ENCODE data around the gene TMSB15B. TPM values are rescaled to one million over a fixed set of nuclear protein-coding genes. Genes with fewer than 3 reads are reported as not detected.
"Not testable (repeated sequence)": the region's sequence is repeated elsewhere in the genome, so short reads cannot be mapped to it uniquely, and the experiment has no call there.

The TMSB15B gene
- total RNA-seq, 4 donors from 2014 or later: 0.82 to 2.9 TPM; not detected in 2

DNA sequence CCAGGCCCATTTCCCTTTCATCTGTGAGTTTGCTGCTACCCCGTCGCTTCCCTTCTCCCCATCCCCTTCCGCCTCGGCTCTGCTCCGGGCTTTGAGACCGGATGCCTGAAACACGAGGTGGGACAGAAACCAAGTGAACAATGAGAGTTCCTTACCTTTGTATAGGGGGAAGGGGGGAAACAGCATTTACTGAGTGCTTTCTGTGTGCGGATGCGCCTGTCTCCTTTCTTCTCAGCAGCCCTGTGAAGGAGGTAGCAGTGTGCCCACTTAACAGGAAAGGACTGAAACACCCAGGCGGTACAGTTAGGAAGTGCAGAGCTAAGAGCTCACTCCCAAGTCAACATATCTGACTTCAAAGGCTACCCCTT lies 43.2 kb upstream of the TMSB15B start:
- intact Hi-C loops (cut with DNase I; ENCODE audit: low total_unique reads): no loop called here
- Histone ChIP-seq H3K27me3 (no peaks in the 10 kb centered on the region), H3K27ac (peak overlapping the region; percentile 77 to 87 (median 84)), H3K36me3 (no peaks in the 10 kb centered on the region), H3K4me1 (peaks cover 0 to 3% (median 0%) of the 10 kb centered on the region in 4 donors), H3K9me3 (no peaks in the 10 kb centered on the region), H3K4me3 (peak overlapping the region; percentile 31 to 64 (median 52))
- WGBS, 2 donors (ENCODE audit: low coverage in 1 of 2): 36% methylated on average over 10 of the region's 10 CpGs; no CpG with 5 or more reads in 1 of the 2 donors
- in situ Hi-C loops (cut with MboI; ENCODE audit: low pct_ligation_motif_present in 1 of 4, low pct_unique_long_range_greater_than_20kb in 1 of 4, low sequenced_read_pairs in 3 of 4): no loop called here
- DNase-seq: peak; percentile 17
- TF ChIP-seq, protein P1, sequence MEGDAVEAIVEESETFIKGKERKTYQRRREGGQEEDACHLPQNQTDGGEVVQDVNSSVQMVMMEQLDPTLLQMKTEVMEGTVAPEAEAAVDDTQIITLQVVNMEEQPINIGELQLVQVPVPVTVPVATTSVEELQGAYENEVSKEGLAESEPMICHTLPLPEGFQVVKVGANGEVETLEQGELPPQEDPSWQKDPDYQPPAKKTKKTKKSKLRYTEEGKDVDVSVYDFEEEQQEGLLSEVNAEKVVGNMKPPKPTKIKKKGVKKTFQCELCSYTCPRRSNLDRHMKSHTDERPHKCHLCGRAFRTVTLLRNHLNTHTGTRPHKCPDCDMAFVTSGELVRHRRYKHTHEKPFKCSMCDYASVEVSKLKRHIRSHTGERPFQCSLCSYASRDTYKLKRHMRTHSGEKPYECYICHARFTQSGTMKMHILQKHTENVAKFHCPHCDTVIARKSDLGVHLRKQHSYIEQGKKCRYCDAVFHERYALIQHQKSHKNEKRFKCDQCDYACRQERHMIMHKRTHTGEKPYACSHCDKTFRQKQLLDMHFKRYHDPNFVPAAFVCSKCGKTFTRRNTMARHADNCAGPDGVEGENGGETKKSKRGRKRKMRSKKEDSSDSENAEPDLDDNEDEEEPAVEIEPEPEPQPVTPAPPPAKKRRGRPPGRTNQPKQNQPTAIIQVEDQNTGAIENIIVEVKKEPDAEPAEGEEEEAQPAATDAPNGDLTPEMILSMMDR (IDR thresholded peaks at IDR 0.05): peak; percentile 25 to 54 (median 34)
- no peak for TF ChIP-seq POLR2A (IDR thresholded peaks at IDR 0.05)

DNA sequence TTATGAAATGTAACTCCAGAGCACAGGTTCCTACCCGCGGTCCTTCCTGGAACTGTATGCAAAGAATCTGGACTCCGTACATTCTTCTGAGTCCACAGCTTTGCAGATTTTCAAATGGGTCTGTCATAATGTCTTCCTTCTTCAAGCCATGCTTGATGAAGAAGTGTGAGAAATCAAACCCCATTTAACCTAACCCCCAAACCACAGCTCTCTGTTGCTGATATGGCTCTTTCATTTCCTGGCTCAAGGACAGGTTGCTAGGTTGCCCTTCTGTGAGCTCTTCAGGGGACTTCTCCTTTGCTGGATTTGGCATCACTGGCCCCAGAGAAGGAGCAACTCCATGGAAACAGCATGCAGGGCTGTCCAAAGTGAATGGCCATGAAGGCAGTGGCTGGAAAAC lies 41.9 kb upstream of the TMSB15B start:
- DNase-seq; H3K9me3 ChIP-seq; H3K27me3 ChIP-seq; H3K36me3 ChIP-seq; intact Hi-C loops (cut with DNase I; ENCODE audit: low total_unique reads); H3K4me3 ChIP-seq; H3K4me1 ChIP-seq; H3K27ac ChIP-seq: not testable (repeated sequence)
- in situ Hi-C loops (cut with MboI; ENCODE audit: low pct_ligation_motif_present in 1 of 4, low pct_unique_long_range_greater_than_20kb in 1 of 4, low sequenced_read_pairs in 3 of 4): loop anchor here in 1 of 4 donors (5.0 kb wide), 1 partner anchor 92 kb away; the partner anchor contains the start of gene H2BW1
- 80% methylated on average over 3 of the region's 3 CpGs; no CpG with 5 or more reads in 1 of the 2 donors for WGBS, 2 donors (ENCODE audit: low coverage in 1 of 2)

DNA sequence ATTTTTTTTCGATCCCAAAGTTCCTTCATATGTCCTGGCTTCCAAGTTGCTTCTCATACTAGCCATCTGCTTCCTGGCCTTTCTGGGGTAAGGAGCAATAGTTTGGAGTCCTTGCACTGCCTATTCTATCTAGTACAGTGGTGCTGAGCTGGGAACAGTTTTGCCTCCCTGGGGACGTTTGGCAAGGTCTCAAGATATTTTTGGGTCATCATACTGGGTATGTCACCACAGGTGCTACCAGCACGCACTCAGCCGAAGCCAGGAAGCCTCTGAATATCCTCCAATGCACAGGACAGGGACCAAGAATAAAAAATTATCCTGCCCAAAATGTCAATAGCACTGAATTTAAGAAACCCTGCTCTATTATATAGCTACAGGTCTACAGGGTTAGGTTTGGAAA lies 35.4 kb upstream of the TMSB15B start:
- Histone ChIP-seq H3K9me3 (no peaks in the 10 kb centered on the region), H3K27ac (no peak overlapping the region), H3K4me3 (no peak overlapping the region), H3K4me1 (no peaks in the 10 kb centered on the region), H3K36me3 (no peaks in the 10 kb centered on the region), H3K27me3 (no peaks in the 10 kb centered on the region)
- DNase-seq: no peak
- intact Hi-C loops (cut with DNase I; ENCODE audit: low total_unique reads): no loop called here
- WGBS, 2 donors (ENCODE audit: low coverage in 1 of 2): 68% methylated on average over 4 of the region's 4 CpGs; no CpG with 5 or more reads in 1 of the 2 donors
- TF ChIP-seq, protein P1 (IDR thresholded peaks at IDR 0.05): no peak
- TF ChIP-seq POLR2A (IDR thresholded peaks at IDR 0.05): no peak
- TF ChIP-seq POLR2AphosphoS5 (IDR thresholded peaks at IDR 0.05): no peak
- no peak for TF ChIP-seq EP300 (IDR thresholded peaks at IDR 0.05; ENCODE audit: low read depth)
- in situ Hi-C loops (cut with MboI; ENCODE audit: low pct_ligation_motif_present in 1 of 4, low pct_unique_long_range_greater_than_20kb in 1 of 4, low sequenced_read_pairs in 3 of 4): loop anchor here in 3 of 4 donors (25.0 kb wide), 1 partner anchor 90 kb away; the partner anchor contains the start of gene RAB9B (in 3 of the 3)

DNA sequence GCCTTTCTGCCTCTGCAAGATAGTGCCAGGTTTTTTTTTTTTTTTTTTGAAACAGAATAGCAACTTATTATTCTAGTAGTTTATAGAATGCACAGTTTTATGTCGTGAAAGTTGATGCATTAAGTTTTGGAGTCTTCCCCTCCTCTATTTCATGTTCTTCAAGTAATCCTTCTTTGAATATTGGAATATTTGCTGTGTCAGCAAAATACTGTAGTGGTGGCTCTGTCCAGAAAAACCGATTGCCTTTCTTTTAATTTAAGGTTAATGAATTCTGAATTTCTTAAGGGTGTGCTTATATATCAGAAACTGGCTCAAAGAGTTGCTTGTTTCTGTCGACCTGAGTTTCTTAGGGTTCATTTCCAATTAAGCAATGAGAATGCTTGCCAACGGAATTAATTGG lies 34.8 kb upstream of the TMSB15B start:
- H3K4me3 ChIP-seq: no peak overlapping the region
- in situ Hi-C loops (cut with MboI; ENCODE audit: low pct_ligation_motif_present in 1 of 4, low pct_unique_long_range_greater_than_20kb in 1 of 4, low sequenced_read_pairs in 3 of 4) (loop anchor here in 3 of 4 donors (25.0 kb wide), 1 partner anchor 90 kb away; the partner anchor contains the start of gene RAB9B (in 3 of the 3)), intact Hi-C loops (cut with DNase I; ENCODE audit: low total_unique reads) (no loop called here)
- H3K4me1 ChIP-seq: no peaks in the 10 kb centered on the region
- no peaks in the 10 kb centered on the region for H3K27me3 ChIP-seq
- WGBS, 2 donors (ENCODE audit: low coverage in 1 of 2): 58 to 66% methylated on average over 3 to 4 of the region's 4 CpGs
- no peak overlapping the region for H3K27ac ChIP-seq
- no peak for DNase-seq
- H3K9me3 ChIP-seq: no peaks in the 10 kb centered on the region
- H3K36me3 ChIP-seq: no peaks in the 10 kb centered on the region
- TF ChIP-seq POLR2AphosphoS5 (IDR thresholded peaks at IDR 0.05) (no peak), POLR2A (IDR thresholded peaks at IDR 0.05) (no peak), EP300 (IDR thresholded peaks at IDR 0.05; ENCODE audit: low read depth) (no peak)
- TF ChIP-seq, protein P1 (IDR thresholded peaks at IDR 0.05): no peak

DNA sequence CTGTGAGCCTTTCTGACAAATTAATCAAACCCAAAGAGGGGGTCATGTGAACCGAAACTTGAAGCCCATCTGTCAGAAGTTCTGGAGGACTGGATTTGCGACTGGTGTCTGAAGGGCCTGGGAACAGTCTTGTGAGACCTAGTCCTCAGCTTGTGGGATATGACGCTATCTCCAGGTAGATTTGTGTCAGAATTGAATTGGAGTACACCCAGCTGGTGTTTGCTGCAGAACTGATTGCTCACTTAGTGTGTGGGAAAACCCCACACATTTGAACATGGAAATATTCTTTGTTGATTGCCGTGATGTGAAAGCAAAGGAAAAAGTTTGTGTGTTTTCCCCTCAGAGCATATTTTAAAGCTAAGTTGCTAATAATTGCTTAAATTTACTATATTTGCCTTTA lies 30.3 kb upstream of the TMSB15B start:
- intact Hi-C loops (cut with DNase I; ENCODE audit: low total_unique reads) (no loop called here), in situ Hi-C loops (cut with MboI; ENCODE audit: low pct_ligation_motif_present in 1 of 4, low pct_unique_long_range_greater_than_20kb in 1 of 4, low sequenced_read_pairs in 3 of 4) (loop anchor here in 3 of 4 donors (25.0 kb wide), 1 partner anchor 95 kb away; the partner anchor contains the start of gene RAB9B (in 3 of the 3))
- WGBS, 2 donors (ENCODE audit: low coverage in 1 of 2): 54 to 100% methylated on average over 1 to 4 of the region's 4 CpGs
- H3K4me3 ChIP-seq: no peak overlapping the region
- DNase-seq: no peak
- H3K4me1 ChIP-seq: no peaks in the 10 kb centered on the region
- no peaks in the 10 kb centered on the region for H3K36me3 ChIP-seq
- H3K9me3 ChIP-seq: no peaks in the 10 kb centered on the region
- no peak overlapping the region for H3K27ac ChIP-seq
- H3K27me3 ChIP-seq: no peaks in the 10 kb centered on the region
- TF ChIP-seq EP300 (IDR thresholded peaks at IDR 0.05; ENCODE audit: low read depth) (no peak), POLR2A (IDR thresholded peaks at IDR 0.05) (no peak)

DNA sequence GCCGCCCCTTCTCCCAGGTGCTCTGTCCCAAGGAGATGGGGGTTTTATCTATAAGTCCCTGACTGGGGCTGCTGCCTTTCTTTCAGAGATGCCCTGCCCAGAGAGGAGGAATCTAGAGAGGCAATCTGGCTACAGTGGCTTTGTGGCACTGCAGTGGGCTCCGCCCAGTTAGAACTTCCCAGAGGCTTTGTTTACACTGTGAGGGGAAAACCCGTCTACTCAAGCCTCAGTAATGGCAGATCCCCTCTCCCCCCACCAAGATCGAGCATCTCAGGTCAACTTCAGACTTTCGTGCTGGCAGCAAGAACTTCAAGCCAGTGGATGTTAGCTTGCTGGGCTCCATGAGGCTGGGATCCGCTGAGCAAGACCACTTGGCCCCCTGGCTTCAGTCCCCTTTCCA lies 22.2 kb upstream of the TMSB15B start:
- intact Hi-C loops (cut with DNase I; ENCODE audit: low total_unique reads); H3K4me1 ChIP-seq; H3K27ac ChIP-seq; H3K36me3 ChIP-seq; H3K27me3 ChIP-seq; DNase-seq; H3K9me3 ChIP-seq; H3K4me3 ChIP-seq: not testable (repeated sequence)
- WGBS, 2 donors (ENCODE audit: low coverage in 1 of 2): 66% methylated on average over 6 of the region's 6 CpGs; no CpG with 5 or more reads in 1 of the 2 donors
- in situ Hi-C loops (cut with MboI; ENCODE audit: low pct_ligation_motif_present in 1 of 4, low pct_unique_long_range_greater_than_20kb in 1 of 4, low sequenced_read_pairs in 3 of 4): loop anchor here in 3 of 4 donors (25.0 kb wide), 1 partner anchor 103 kb away; the partner anchor contains the start of gene RAB9B (in 3 of the 3)

Measured in transverse colon (tissue), 4 donors.